Measurements from ENCODE around the gene SSC5D. TPM values are rescaled to one million over a fixed set of nuclear protein-coding genes. Genes with fewer than 3 reads are reported as not detected.

The SSC5D gene
- total and polyA plus RNA-seq, 2 donors (not counting 1 experiment from before 2014, with no cell fraction given), result 3.0 to 19.7 TPM

DNA sequence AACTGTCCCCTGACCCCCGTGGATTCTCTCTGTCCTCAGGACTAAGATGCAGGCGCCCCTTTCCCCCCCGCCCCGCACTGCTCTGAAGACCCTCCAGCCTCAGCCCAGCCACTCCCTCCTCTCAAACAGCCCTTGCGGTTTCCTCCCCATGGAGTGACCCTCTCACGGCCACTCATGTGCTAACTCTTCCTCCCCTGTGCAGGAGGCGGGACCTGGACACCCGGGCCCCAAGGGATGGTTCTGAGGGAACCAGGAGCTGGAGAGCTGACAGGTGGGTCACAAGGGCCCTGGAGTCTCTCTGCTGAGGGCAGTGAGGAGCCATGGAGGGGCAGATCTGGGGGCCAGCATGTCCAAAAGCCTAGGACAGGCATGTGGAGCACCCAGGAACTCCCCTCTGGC is 28.7 kb upstream of the SSC5D start:
- TF ChIP-seq, protein P1, sequence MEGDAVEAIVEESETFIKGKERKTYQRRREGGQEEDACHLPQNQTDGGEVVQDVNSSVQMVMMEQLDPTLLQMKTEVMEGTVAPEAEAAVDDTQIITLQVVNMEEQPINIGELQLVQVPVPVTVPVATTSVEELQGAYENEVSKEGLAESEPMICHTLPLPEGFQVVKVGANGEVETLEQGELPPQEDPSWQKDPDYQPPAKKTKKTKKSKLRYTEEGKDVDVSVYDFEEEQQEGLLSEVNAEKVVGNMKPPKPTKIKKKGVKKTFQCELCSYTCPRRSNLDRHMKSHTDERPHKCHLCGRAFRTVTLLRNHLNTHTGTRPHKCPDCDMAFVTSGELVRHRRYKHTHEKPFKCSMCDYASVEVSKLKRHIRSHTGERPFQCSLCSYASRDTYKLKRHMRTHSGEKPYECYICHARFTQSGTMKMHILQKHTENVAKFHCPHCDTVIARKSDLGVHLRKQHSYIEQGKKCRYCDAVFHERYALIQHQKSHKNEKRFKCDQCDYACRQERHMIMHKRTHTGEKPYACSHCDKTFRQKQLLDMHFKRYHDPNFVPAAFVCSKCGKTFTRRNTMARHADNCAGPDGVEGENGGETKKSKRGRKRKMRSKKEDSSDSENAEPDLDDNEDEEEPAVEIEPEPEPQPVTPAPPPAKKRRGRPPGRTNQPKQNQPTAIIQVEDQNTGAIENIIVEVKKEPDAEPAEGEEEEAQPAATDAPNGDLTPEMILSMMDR (conservative IDR thresholded peaks at IDR 0.05 in 1 of 2, IDR thresholded peaks at IDR 0.05 in 1 of 2; ENCODE audit: low read depth in 1 of 2, low read length in 2 of 2), result no peak
- TF ChIP-seq EZH2 (IDR thresholded peaks at IDR 0.05; ENCODE audit: low read length, missing control alignments), result no peak
- Histone ChIP-seq H3K79me2 (ENCODE audit: control insufficient read depth, insufficient read depth, low read length) (no peaks in the 10 kb centered on the region), H3K4me1 (ENCODE audit: control insufficient read depth, extremely low read depth, insufficient read depth, low read length) (peaks cover 8% of the 10 kb centered on the region), H3K4me2 (ENCODE audit: extremely low read depth, insufficient read depth, low read length) (peak overlapping the region; percentile 2), H3K4me3 (replicated peaks in 1 of 4; ENCODE audit: control extremely low read depth in 1 of 4, insufficient read depth in 1 of 4, low read depth in 3 of 4, low read length in 4 of 4) (peak overlapping the region in 1 of 4 experiments; percentile 95), H3K9me3 (ENCODE audit: control insufficient read depth, insufficient read depth, low read depth, low read length) (no peaks in the 10 kb centered on the region), H3K36me3 (ENCODE audit: control insufficient read depth, insufficient read depth, low read length) (peaks cover 2% of the 10 kb centered on the region), H2AFZ (ENCODE audit: low read length) (no peak overlapping the region), H3K27me3 (ENCODE audit: control insufficient read depth, insufficient read depth, low read length) (no peaks in the 10 kb centered on the region), H3K27ac (ENCODE audit: insufficient read depth, low read length) (no peak overlapping the region), H3K9ac (ENCODE audit: insufficient read depth, low read length) (no peak overlapping the region), H4K20me1 (ENCODE audit: control insufficient read depth, extremely low read depth, insufficient read depth, low read length) (no peaks in the 10 kb centered on the region)
- no peak for DNase-seq (ENCODE audit: low read depth in 2 of 2)

DNA sequence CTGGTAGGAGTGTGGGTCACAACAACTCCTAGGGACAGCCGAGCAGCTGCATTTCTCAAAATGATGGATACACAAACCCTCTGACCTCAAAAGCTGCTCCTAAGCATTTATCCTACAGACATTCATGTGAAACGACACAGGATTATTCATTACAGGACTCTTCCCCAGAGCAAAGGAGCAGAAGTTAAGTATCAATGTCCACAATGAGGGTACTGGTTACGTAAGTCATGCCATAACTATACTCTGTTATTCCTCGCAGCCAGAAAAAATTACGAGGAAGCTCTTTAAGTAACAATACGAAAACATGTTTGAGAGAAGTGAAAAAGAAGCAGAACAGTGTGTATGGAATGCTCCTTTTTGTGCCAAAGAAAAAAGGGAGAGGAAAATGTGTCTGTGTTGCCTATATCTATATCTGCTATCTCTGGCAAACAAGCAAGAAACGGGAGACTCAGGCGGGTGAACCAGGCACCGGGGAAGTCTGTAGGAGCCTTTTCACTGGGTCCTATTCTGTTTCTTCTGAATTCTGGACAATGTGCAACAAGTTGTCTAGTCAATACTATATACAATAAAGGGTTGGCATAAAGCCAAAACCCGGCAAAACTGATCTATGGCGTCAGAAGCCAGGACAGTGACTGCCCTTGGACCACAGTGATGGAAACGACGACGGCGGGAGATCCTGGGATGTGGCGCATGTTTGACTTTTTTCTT is 28.1 kb upstream of the SSC5D start:
- Histone ChIP-seq H3K36me3 (ENCODE audit: control insufficient read depth, insufficient read depth, low read length) (peaks cover 2% of the 10 kb centered on the region), H3K4me3 (replicated peaks in 1 of 4; ENCODE audit: control extremely low read depth in 1 of 4, insufficient read depth in 1 of 4, low read depth in 3 of 4, low read length in 4 of 4) (peak overlapping the region; percentile 10 to 95 (median 85)), H3K79me2 (ENCODE audit: control insufficient read depth, insufficient read depth, low read length) (no peaks in the 10 kb centered on the region), H3K4me2 (ENCODE audit: extremely low read depth, insufficient read depth, low read length) (peak overlapping the region; percentile 99), H3K9me3 (ENCODE audit: control insufficient read depth, insufficient read depth, low read depth, low read length) (no peaks in the 10 kb centered on the region), H3K27me3 (ENCODE audit: control insufficient read depth, insufficient read depth, low read length) (no peaks in the 10 kb centered on the region), H3K9ac (ENCODE audit: insufficient read depth, low read length) (no peak overlapping the region), H3K4me1 (ENCODE audit: control insufficient read depth, extremely low read depth, insufficient read depth, low read length) (peaks cover 8% of the 10 kb centered on the region), H4K20me1 (ENCODE audit: control insufficient read depth, extremely low read depth, insufficient read depth, low read length) (no peaks in the 10 kb centered on the region), H3K27ac (ENCODE audit: insufficient read depth, low read length) (no peak overlapping the region), H2AFZ (ENCODE audit: low read length) (no peak overlapping the region)
- TF ChIP-seq, protein P1 (conservative IDR thresholded peaks at IDR 0.05 in 1 of 2, IDR thresholded peaks at IDR 0.05 in 1 of 2; ENCODE audit: low read depth in 1 of 2, low read length in 2 of 2), result no peak
- no peak for TF ChIP-seq EZH2 (IDR thresholded peaks at IDR 0.05; ENCODE audit: low read length, missing control alignments)
- peak; percentile 36 to 38 for DNase-seq (ENCODE audit: low read depth in 2 of 2)

DNA sequence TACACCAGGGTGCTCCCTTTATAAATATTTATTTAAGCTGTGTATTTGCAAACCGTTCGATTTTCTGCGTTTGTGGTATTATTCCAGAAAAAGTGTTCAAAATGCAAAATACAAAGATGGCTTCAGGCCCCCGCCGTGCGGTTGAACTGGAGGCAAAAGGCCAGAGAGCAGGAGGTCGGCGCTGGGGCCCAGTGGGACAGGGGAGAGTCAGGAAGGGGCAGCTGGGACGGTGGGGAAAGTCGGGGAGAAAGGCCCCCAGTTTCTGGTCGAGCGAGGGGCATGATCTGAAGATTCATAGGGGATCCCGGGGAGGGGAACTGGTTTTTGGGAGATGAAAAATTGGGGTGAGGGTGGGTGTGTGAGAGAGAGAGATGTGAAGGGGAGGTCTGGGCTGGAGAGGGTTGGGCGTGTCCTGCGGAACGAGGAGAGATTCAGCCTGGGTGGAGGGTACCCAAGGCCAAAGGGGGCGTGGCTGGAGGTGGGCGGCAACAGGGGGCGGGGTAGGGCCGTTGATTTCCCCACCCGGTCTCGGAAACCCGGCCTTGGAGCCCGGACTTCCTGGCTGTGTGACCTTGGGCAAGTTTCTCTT is 27.5 kb upstream of the SSC5D start:
- Histone ChIP-seq H3K27ac (ENCODE audit: insufficient read depth, low read length) (peak overlapping the region; percentile 93), H2AFZ (ENCODE audit: low read length) (no peak overlapping the region)

More for the DNA sequence above, 27.5 kb upstream of the SSC5D start:
- peak overlapping the region; percentile 88 for H3K9ac ChIP-seq (ENCODE audit: insufficient read depth, low read length)
- no peaks in the 10 kb centered on the region for H3K27me3 ChIP-seq (ENCODE audit: control insufficient read depth, insufficient read depth, low read length)
- no peaks in the 10 kb centered on the region for H3K9me3 ChIP-seq (ENCODE audit: control insufficient read depth, insufficient read depth, low read depth, low read length)
- no peak for TF ChIP-seq EZH2 (IDR thresholded peaks at IDR 0.05; ENCODE audit: low read length, missing control alignments)
- TF ChIP-seq, protein P1 (conservative IDR thresholded peaks at IDR 0.05 in 1 of 2, IDR thresholded peaks at IDR 0.05 in 1 of 2; ENCODE audit: low read depth in 1 of 2, low read length in 2 of 2), result no peak
- no peaks in the 10 kb centered on the region for H3K79me2 ChIP-seq (ENCODE audit: control insufficient read depth, insufficient read depth, low read length)
- peak overlapping the region; percentile 75 to 95 (median 91) for H3K4me3 ChIP-seq (replicated peaks in 1 of 4; ENCODE audit: control extremely low read depth in 1 of 4, insufficient read depth in 1 of 4, low read depth in 3 of 4, low read length in 4 of 4)
- H3K4me1 ChIP-seq (ENCODE audit: control insufficient read depth, extremely low read depth, insufficient read depth, low read length), result peaks cover 8% of the 10 kb centered on the region
- DNase-seq (ENCODE audit: low read depth in 2 of 2), result peak; percentile 81 to 82
- peak overlapping the region; percentile 99 for H3K4me2 ChIP-seq (ENCODE audit: extremely low read depth, insufficient read depth, low read length)
- no peaks in the 10 kb centered on the region for H4K20me1 ChIP-seq (ENCODE audit: control insufficient read depth, extremely low read depth, insufficient read depth, low read length)
- peaks cover 2% of the 10 kb centered on the region for H3K36me3 ChIP-seq (ENCODE audit: control insufficient read depth, insufficient read depth, low read length)

All from fibroblast of lung (primary cell).